Right lobe of liver (tissue), 4 donors: ENCODE measurements around the gene GBGT1.

Experiments used
- CTCF ChIP-seq, 4 donors: fragments of 200-600 bp in 3 of 4; fragments of 450-650 bp in 1 of 4; IDR thresholded peaks; one replicate each; pipeline versions ENCODE4 v1.5.1 to v1.8.0; 2016 to 2022; ENCODE audit warnings: antibody characterized with exemption in 4 of 4, mild to moderate bottlenecking in 2 of 4
- POLR2A ChIP-seq: fragments of 450-650 bp; IDR thresholded peaks from one replicate; pipeline ENCODE4 v1.6.1; 2017; ENCODE audit warnings: antibody characterized with exemption, mild to moderate bottlenecking
- donor health status: DM: no; HTN: no; CAD: no.
- donor health status: DM: no; HTN: no; CAD: no.
- donor health status: DM: no; HTN: yes; CAD: no.

GRCh38 chr9:133171161-133171961 is 7.6 kb upstream of the GBGT1 start:
- TF ChIP-seq CTCF (IDR thresholded peaks at IDR 0.05) (no peak), POLR2A (no peak)
